GM18868 (cell line): ENCODE measurements around the gene CRIP3.

ENCODE experiments used
- ATAC-seq: cut with Tn5 transposase; IDR thresholded peaks from one replicate; pipeline ENCODE4 v1.9.1; 2021; ENCODE audit warnings: mild to moderate bottlenecking, moderate library complexity; ENCODE audit not compliant: unreplicated experiment

Gene CRIP3

DNA sequence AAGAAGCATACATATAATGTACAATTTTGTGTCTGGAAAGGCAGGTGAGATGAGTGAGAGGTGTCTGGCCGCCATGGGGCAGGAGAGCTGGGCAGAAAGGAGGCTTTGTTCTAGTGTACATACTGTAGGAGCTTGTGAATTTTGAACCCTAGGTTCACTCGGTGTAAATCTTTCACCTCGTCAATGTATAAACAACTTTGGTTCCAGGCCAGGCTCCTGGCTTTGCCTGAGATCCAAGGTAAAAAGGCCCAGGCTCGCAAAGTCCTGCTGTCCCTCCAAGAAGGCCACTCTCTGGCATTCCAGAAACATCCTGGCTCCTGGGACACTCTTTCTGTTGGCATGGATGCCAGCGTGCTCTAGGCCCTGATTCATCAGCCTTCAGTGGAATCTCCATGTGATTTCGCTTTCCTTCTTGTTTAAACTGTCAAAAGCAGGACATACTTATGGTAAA lies 17.7 kb downstream of the CRIP3 start:
- no peak for ATAC-seq

DNA sequence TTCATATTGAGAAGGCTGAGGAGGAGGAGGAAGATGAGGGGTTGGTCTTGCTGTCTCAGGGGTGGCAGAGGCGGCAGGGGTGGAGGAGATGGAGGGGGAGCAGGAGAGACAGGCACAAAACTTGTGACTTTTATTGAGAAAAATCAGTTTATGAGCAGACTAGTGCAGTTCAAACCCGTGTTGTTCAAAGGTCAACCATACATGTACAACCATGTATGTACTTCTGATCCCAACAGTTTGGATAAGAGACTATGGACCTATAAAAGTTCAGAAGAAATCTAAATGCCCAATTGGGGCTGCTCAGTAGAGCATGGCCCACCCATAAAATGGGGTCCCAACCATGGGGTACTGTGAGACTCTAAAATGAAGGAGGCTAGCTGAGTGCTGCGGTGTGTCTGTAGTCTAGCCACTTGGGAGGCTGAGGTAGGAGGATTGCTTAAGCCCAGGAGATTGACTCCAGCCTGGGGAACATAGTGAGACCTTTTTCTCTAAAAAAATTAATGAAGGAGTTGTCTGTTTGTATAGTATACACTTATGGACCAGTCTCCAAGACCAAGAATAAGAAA lies 18.2 kb downstream of the CRIP3 start:
- no peak for ATAC-seq

DNA sequence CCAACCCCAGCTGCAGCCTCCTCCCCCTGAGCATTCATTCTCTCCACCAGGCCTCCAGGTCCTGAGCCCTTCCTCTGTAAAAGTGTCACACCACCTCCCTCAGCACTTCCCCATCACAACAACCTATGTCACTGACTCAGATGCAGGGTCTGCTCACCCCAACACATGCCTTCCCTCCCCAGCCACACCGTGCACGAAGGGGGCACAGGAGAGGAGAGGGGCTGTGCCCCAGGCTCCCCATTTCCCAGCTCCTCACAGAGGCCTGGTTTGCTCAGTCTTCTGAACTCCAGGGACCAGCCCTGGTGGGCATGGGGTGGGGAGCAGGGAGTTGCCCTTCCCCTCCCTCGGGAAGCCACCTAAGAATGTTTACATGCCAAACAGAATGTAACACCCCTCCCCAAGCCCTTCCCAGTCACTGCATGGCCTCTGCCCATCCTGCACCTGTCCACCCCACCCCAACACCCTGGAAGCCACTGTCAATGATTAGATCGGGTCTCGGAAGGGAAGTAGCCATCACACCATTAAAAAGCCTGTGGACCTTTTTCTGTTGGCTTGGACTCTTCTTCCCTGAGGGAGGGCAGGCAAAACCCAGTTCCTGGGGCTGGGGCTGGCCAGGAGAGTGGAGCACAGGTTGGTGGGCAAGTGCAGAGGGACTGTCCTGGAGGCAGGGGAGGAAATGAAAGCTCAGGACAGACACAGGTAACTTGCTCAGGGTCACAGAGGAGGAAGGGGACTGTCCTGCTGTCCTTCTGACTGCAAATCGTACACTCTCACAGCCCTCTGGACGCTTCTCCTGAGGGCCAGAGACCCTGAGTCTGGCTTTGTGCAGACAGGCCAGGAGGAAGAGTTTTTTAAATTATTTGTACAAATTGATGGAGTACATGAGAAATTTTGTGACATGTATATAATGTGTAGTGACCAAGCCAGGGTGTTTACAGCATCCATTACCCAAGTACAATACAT lies 20.6 kb downstream of the CRIP3 start:
- ATAC-seq, result no peak

- no peak for ATAC-seq
Measured at GRCh38 chr6:43286980-43287716, 21.5 kb downstream of the CRIP3 start.

GRCh38 chr6:43286456-43286979 lies 22.1 kb downstream of the CRIP3 start:
- ATAC-seq, result no peak

- no peak for ATAC-seq
Measured at GRCh38 chr6:43285832-43286231, 22.8 kb downstream of the CRIP3 start.

- no peak for ATAC-seq
Measured at GRCh38 chr6:43284991-43285781, 23.4 kb downstream of the CRIP3 start.

DNA sequence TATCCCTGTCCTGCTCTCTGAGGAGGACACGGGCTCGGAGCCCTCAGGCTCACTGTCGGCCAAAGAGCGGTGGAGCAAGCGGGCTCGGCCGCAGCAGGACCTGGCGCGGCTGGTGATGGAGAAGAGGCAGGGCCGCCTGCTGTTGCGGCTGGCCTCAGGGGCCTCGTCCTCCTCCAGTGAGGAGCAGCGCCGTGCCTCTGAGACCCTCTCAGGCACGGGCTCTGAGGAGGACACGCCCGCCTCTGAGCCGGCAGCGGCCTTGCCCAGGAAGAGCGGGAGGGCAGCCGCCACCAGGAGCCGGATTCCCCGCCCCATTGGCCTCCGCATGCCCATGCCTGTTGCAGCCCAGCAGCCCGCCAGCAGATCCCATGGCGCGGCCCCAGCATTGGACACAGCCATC lies 24.7 kb downstream of the CRIP3 start:
- no peak for ATAC-seq

- no peak for ATAC-seq
Measured at GRCh38 chr6:43283514-43283901, 25.1 kb downstream of the CRIP3 start.

DNA sequence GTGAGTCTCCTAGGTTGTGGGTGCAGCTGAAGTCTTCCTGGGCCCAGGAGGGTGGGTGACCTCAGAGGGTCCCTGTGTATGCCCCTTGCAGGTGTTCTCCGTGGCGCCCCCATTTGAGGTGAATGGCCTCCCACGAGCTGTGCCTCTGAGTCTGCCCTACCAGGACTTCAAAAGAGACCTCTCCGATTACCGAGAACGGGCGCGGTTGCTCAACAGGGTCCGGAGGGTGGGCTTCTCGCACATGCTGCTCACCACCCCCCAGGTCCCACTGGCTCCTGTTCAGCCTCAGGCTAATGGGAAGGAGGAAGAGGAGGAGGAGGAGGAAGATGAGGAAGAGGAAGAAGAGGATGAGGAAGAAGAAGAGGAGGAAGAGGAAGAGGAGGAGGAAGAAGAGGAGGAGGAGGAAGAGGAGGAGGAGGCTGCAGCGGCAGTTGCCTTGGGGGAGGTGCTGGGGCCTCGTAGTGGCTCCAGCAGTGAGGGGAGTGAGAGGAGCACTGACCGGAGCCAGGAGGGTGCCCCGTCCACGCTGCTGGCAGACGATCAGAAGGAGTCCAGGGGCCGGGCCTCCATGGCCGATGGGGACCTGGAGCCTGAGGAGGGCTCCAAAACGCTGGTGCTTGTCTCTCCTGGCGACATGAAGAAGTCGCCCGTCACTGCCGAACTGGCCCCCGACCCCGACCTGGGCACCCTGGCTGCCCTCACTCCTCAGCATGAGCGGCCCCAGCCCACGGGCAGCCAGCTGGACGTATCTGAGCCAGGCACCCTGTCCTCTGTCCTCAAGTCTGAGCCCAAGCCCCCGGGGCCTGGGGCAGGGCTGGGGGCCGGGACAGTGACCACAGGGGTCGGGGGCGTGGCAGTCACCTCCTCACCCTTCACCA lies 25.8 kb downstream of the CRIP3 start:
- ATAC-seq, result no peak

- ATAC-seq, result no peak
Measured at GRCh38 chr6:43282060-43282459, 26.6 kb downstream of the CRIP3 start.

DNA sequence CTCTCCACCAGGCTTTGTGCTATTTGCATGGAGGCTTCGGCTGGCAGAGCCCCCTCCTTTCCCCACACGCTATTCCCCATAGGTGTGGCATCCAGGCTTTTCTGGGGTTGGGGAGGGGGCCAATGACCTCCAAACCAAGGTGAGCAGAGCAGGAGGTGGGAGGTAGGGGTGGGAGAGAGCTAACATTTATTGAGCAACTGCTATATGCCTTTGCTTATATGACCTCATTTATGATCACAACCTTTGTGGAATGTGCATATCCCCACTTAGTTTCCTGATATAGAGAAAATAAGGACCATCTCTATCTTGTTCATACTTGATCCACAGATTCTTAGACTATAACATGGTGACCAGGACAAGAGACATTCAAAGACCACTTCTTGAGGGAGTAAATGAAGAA lies 28.4 kb downstream of the CRIP3 start:
- no peak for ATAC-seq

DNA sequence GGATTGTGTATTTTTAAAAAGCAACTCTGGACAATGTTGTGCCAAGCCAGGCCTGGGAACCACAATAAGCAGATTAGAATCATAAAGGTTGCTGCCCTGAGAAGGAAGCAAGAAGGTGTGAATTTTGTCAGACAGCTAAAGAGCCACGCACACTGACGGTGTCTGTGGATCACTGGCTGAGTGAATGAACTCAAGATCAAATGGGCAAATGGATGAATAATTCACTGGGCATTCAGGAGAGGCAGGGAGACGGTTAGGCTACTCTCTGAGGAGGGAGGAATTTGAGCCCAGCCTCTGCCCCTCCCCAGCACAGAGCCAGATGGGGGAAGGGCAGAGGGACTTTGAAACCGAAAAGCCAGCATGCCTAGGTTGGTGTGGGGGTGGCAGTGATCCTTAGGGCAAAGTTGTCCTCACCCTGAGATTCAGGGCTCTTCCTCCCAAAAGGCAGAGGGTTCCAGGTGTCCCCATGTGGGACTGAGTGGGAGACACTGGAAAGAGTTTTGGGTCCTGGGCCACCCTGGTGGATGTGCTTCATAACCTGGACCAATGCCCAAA lies 30.0 kb downstream of the CRIP3 start:
- ATAC-seq, result no peak

DNA sequence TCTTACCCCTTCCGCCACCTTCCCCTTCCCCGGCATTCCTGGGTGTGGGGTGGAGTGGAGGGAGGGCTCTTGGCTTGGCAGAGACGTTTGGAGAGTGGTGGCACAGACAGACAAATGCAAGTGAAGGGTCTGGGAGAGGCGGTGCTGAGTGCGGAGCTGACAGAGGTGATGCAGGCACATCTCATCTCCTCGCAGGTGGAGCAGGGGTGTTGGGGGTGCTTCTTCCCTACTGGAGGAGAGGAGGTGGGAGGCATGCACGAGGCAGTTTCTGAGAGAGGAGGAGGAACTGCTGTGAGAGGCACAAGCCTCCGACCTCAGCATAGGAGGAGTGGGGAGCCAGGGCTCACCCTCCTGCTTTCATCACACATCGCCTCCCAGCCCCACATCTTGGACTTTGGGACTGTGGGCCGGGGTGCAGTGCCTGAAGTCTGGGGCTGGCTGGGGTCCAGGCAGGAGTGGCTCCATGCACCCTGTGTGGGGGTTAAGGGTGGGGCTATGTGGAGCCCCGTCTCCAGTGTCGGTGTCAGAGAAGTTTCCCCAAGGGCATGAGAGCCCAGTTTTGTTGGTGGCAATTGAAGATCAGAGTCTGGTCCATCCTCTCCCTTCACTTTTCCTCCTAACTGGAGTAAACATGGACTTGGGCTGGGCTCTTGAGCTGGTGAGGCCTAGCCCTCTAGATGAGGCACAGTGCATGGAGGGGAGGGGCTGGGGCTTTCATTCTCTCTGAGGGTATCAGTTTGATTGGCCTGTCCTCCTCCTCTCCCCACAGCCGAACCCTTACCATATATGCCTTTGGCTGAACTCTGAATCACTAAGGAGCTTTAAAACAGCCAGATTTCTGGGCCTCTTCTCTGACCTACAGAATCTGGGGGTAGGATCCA lies 30.7 kb downstream of the CRIP3 start:
- no peak for ATAC-seq

- ATAC-seq, result no peak
Measured at GRCh38 chr6:43277306-43277642, 31.4 kb downstream of the CRIP3 start.

DNA sequence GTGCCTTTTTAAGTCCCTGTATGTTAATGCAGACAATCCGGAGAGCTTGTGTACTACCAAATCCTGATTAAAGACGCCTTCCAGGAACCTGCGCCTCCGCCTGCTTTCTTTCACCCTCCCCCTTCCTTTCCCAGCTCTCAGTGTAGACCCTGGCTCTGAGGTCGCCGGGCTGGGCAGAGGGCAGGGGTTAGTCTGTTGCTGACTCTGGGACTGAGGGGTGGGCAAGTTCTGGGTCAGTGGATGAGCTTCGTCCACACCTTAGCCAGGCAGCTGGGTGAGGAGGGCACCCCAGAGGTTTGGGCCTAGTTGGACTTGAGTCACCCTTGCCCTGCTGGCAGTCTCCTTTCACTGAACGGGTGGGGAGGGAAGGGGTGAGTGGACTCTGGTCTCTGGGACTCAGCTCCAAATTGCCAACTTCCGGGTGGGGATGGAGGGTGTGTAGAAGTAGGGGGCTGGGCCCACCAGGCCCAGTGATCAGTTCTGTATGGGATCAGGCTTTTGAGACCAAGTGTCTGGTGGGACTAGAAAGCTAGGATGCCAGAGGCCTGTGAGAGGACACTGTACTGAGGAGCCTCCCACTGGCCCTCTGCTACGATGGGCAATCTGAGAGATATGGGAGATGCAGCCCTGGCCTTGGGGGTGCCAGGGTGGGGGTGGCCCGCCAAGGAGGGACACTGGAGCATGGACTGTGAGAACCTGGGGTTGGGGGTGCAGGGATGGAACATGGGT lies 31.9 kb downstream of the CRIP3 start:
- no peak for ATAC-seq

DNA sequence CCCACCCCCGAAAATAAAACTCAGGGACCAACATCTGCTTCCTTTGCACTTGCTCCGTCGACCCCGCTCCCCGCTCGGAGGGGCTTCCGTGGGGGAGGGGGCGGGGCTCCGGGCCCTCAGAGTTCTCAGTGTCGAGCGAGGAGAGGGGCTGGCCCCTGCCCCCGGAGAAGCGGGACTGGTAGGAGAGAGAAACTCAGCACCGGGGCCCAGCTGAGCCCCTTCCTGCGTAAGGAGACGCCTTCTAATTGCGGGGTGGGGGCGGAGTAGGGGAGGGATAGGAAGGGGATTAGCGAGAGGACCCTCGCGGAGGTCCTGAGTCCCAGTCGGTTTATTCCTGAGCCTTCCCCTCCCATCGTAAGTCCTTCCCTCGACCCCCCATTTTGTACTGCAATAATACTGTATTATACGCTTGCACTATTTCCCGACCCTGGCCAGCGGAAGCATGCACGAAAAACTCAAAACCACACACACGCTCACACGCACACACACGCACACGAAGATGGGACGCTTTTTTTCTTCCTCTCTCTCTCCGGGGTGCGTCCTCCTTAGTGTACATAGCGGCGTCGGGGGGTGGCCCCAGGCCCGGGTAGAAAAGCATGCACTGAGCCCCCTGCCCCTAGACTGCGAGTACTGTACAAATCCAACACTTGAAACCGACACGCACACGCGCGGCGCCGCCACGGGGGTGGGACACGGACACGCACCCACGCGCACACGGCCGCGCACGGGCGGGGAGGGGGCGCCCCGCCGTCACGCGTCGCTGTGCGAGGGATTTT lies 32.6 kb downstream of the CRIP3 start:
- no peak for ATAC-seq
